Activated effector memory CD4-positive, alpha-beta T cell treated with Interleukin-2 at 50 U/mL for 16 hours (primary cell): ENCODE data around the gene DOCK4.
"Not testable (repeated sequence)": the region's sequence is repeated elsewhere in the genome, so short reads cannot be mapped to it uniquely, and the experiment has no call there.

ENCODE experiments used
- DNase-seq: peaks from one replicate; pipeline ENCODE4 v3.0.0-alpha.2; 2020

DOCK4 gene, protein sequence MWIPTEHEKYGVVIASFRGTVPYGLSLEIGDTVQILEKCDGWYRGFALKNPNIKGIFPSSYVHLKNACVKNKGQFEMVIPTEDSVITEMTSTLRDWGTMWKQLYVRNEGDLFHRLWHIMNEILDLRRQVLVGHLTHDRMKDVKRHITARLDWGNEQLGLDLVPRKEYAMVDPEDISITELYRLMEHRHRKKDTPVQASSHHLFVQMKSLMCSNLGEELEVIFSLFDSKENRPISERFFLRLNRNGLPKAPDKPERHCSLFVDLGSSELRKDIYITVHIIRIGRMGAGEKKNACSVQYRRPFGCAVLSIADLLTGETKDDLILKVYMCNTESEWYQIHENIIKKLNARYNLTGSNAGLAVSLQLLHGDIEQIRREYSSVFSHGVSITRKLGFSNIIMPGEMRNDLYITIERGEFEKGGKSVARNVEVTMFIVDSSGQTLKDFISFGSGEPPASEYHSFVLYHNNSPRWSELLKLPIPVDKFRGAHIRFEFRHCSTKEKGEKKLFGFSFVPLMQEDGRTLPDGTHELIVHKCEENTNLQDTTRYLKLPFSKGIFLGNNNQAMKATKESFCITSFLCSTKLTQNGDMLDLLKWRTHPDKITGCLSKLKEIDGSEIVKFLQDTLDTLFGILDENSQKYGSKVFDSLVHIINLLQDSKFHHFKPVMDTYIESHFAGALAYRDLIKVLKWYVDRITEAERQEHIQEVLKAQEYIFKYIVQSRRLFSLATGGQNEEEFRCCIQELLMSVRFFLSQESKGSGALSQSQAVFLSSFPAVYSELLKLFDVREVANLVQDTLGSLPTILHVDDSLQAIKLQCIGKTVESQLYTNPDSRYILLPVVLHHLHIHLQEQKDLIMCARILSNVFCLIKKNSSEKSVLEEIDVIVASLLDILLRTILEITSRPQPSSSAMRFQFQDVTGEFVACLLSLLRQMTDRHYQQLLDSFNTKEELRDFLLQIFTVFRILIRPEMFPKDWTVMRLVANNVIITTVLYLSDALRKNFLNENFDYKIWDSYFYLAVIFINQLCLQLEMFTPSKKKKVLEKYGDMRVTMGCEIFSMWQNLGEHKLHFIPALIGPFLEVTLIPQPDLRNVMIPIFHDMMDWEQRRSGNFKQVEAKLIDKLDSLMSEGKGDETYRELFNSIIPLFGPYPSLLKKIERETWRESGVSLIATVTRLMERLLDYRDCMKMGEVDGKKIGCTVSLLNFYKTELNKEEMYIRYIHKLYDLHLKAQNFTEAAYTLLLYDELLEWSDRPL (N-terminal part only)

GRCh38 chr7:112206238-112206990 is at the start of gene DOCK4, which contains the start of gene ZNF277:
TSS of gene DOCK4 (minus strand) at chr7:112206399. CDS start at chr7:112206138, 261 bp downstream.
TSS of gene ZNF277 (plus strand) at chr7:112206695. CDS start at chr7:112206717, 22 bp downstream.
- peak; percentile 99 for DNase-seq

- DNase-seq = no peak
Observed at GRCh38 chr7:112255388-112255720, 49.2 kb upstream of the DOCK4 start.

DNA sequence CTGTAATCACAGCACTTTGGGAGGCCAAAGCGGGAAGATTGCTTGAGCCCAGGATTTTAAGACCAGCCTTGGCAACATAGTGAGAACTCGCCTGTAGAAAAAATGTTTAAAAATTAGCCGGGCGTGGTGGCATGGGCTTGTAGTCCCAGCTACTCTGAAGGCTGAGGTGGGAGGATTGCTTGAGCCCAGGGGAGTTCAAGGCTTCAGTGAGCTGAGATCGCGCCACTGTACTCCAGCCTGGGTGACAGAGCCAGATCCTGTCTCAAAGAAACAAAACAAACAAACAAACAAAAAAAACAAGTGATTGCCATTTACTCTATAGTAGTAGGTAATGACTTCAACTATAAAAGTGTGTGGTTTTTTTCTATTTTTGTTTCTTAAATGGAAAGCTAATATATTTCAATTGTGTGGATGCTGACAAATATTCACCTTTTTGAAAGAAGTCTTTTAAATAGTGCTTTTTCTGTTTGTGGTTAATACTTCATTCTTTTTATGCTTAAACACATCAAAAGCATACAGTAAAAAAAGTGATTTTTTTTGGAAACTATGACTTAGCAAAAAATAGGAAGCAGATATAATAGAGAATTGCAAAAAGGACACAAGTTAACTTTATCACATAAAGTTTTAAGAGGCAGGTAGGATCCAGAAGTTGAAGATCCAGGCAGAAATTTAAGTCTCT is 48.6 kb upstream of the DOCK4 start:
- DNase-seq = no peak

- DNase-seq = no peak
Observed at GRCh38 chr7:112254156-112254555, 48.0 kb upstream of the DOCK4 start.

DNA sequence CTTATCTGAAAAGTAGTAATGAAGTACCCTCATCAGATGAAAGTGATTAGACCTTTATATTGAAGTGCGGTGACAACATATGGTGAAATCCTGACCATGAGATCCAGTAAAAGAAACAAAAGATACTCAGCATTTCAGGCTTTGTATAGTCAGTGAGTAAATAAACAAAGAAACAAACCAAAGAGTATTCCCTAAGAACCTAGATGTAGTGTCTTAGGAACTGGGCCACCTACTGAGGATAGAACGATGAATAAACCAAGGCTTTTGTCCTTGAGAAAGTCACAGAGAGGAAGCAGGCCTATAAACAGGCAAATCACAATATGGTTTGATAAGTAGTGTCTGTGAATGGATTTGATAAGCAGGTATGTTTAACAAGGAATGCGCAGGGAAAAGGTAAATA is 46.5 kb upstream of the DOCK4 start:
- no peak for DNase-seq

GRCh38 chr7:112252141-112252540 is 45.9 kb upstream of the DOCK4 start:
- no peak for DNase-seq

GRCh38 chr7:112249967-112250366 is 43.8 kb upstream of the DOCK4 start:
- DNase-seq = not testable (repeated sequence)

DNA sequence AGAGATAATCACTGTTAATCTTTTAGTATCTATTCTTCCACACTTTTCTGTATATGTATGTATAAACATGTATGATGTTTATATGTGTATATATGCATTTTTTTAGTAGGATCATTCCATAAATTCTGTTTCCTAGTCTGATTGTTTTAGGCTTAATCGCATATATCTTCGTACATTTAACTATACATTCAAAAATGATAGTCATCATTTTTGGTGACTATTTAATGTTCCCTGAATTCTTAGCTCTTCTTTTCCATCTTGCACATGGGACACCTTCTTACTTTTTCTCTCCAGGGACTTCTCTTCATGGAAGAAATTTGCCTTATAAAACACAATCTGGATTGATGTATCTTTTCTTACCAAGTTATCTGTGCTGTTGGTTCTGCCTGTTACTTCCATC is 42.4 kb upstream of the DOCK4 start:
- DNase-seq = no peak

GRCh38 chr7:112238852-112239610 is 32.8 kb upstream of the DOCK4 start:
- DNase-seq = no peak

- no peak for DNase-seq
Observed at GRCh38 chr7:112238330-112238729, 32.1 kb upstream of the DOCK4 start.

DNA sequence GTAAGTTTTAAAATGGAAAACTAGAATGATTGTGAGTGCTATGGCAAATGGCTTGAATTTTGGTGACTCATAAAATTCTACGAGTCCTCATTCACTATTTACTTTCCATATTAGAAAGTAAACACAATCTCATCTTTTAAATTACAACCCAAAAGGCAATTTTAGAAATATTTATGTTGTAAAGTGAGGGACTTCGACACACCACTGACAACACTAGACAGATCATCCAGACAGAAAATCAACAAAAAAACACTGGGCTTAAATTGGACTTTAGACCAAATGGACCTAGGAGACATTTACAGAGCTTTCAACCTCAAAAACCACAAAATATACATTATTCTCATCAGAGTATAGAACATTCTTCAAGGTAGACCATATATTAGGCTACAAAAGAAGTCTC is 30.4 kb upstream of the DOCK4 start:
- no peak for DNase-seq

DNA sequence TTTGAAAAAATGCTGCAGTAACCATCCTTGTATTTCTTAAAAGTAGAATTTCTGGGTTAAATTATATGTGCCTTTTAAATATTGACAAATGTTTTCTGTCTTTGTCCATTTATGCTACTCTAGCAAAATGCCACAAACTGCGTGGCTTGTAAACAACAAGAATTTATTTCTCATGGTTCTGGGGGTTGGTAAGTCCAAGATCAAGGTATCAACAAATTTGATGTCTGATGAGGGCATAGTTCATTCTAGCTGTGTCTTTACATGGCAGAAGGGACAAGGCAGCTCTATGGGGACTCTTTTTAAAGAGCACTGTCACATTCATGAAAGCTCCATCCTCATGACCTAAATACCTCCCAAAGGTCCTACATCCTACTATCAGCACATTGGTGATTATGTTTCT is 27.9 kb upstream of the DOCK4 start:
- DNase-seq = no peak

DNA sequence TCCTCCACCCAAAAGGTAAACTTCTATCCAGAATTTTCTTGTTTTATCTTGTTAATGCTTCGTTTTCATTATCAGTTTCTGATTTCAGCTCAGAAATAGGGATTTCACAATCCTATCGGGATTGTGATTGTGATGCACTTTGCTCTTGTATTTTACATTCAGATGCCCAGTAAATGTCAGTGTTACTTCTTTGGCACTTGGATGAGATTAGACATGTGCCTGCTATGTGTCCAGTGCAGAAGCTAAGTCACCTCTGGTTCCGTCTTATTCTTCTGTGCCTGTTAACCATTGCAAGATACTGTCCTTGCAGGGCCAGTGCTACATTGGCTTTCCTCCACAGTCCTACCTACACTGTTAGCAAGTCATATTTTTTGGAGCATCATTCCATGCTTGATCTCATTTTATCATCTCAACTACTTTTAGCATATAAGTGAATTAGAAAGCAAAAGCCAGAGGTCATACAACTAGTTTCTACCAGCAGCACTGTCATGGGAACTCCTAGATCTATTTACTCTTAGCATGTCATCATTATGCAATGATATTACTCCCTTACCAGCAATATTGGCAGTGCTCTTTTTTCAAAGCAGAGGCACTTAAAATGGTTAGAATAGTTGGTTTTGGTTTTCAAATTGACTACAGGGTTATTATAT is 27.0 kb upstream of the DOCK4 start:
- no peak for DNase-seq

DNA sequence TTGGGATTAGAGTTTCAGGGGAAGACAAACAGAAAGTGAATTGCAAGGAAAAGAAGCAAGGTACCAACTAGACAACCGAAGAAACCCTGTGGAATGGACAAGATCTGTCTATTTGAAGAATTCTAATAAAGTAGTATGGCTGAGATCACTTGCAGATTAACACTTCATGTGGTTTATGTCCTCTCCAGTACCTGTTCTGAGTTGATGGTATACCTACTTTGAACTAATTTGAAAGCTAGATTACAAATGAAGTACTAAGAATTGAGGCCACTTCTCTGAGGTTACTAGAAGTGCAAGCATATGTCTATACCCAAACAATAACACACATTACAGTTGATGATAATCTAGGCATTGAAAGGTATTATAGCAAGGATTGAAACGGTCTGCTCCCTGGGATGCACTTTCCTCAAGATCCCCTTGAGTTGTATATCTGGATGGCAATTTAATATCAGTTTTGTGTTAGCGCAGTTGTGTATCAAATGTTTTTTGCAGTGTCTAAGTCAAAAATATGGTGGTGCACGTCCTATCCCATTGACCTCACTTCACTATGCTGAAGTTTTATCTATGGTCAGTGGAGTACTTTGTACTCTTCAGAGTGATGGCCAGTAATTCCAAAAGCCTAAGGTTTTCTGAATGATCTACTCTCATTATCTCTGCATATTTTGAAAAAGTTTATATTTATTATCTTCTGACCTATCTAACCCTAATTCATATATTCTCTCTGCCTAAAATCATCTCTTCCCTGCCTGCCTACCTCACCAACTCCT is 26.2 kb upstream of the DOCK4 start:
- DNase-seq = no peak

DNA sequence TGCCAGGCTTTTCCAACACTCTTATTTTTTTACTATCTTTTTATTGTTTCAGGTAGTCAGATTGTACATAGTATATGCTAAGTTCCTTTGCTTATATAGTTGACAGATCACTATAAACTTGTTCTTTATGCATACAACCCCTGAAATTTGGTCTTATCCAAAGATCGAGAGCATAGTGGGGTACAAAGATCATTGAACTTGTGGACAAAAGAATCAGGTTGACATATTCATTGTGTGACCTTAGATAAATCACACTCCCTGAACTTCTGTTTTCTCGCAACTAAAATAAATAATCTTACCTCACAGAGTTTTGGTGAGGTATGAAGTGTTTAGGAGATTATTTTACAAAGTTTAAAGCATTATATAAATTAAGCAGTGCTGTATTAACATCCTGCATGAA is 22.4 kb upstream of the DOCK4 start:
- no peak for DNase-seq

DNA sequence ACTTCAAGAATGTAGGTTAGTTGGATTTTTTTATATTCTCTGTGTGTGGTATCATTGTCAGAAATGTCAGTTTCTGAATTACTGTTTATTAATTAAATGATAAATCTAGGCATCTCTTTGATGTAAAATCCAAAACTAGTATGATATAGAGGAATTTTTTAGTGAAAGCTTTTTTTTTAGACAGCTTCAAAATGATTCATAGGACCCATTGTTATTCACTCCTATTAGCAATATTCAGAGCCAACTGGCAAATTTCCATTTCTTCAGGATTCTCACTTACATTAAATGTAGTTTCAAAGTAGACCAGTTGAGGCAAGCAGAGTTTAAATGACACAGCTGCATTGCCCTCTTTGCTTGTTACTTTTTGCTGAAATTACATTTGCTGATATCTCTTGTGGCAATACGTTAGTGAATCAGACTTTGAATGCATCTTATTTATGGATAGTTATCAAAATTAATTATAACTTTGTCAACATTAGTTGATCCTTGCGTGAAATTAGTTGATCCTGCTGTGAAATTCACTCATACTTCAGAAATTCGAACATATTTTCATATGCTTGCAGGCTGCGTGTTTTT is 20.6 kb upstream of the DOCK4 start:
- no peak for DNase-seq

GRCh38 chr7:112225006-112225405 is 18.8 kb upstream of the DOCK4 start:
- no peak for DNase-seq

DNA sequence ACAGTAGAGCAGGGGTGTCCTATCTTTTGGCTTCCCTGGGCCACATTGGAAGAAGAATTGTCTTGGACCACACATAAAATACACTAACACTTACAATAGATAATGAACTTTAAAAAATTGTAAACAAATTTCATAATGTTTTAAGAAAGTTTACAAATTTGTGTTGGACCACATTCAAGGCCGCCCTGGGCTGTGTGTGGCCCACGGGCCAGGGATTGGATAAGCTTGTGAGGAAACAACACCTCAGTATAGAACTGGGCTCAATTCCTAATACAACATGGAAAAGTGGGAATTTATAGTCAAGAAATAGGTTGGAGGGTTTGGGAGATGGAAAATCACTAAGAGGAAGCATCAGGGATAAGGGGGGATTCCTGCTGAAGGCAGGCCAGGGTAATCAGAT is 18.0 kb upstream of the DOCK4 start:
- no peak for DNase-seq

DNA sequence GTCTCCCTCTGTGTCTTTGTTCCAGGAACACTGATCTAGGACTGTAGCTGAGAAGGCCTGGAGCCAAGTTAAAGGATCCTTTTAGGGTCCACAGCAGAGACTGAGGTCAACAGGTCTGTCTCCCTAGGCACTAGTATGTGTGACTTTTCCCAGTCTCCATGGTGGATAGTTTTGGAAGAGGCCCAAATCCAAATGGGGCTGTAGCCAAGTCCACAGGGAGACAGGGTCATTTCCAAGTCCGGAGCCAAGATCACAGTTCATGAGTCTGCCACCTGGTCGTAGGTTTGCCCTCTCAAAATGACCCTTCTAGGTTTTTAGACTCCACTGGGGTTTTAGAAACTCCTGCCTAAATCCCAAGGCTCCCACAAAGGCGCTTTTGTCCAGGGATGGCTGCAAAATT is 17.1 kb upstream of the DOCK4 start:
- no peak for DNase-seq
